GM12864 (cell line): ENCODE data around the gene MFSD12.

Experiments used
- DNase-seq: peaks from one replicate; pipeline ENCODE4 v3.0.0-alpha.2; 2011; ENCODE audit warnings: low read depth
- H3K4me3 ChIP-seq: 2 replicates; pipeline ENCODE4 v1.5.1; 2011; ENCODE audit warnings: mild to moderate bottlenecking, low read depth, low read length, control low read depth
- TF ChIP-seq, protein P1 (sequence below): IDR thresholded peaks from 2 replicates; pipeline ENCODE4 v1.5.1; 2011; ENCODE audit warnings: low read depth, mild to moderate bottlenecking, moderate library complexity, low read length, control low read depth, inconsistent platforms; ENCODE audit errors: missing control alignments

The MFSD12 gene

GRCh38 chr19:3496392-3497273, 60.8 kb downstream of the MFSD12 start:
- DNase-seq = no peak
- TF ChIP-seq, protein P1, sequence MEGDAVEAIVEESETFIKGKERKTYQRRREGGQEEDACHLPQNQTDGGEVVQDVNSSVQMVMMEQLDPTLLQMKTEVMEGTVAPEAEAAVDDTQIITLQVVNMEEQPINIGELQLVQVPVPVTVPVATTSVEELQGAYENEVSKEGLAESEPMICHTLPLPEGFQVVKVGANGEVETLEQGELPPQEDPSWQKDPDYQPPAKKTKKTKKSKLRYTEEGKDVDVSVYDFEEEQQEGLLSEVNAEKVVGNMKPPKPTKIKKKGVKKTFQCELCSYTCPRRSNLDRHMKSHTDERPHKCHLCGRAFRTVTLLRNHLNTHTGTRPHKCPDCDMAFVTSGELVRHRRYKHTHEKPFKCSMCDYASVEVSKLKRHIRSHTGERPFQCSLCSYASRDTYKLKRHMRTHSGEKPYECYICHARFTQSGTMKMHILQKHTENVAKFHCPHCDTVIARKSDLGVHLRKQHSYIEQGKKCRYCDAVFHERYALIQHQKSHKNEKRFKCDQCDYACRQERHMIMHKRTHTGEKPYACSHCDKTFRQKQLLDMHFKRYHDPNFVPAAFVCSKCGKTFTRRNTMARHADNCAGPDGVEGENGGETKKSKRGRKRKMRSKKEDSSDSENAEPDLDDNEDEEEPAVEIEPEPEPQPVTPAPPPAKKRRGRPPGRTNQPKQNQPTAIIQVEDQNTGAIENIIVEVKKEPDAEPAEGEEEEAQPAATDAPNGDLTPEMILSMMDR = no peak
- no peak overlapping the region for H3K4me3 ChIP-seq

DNA sequence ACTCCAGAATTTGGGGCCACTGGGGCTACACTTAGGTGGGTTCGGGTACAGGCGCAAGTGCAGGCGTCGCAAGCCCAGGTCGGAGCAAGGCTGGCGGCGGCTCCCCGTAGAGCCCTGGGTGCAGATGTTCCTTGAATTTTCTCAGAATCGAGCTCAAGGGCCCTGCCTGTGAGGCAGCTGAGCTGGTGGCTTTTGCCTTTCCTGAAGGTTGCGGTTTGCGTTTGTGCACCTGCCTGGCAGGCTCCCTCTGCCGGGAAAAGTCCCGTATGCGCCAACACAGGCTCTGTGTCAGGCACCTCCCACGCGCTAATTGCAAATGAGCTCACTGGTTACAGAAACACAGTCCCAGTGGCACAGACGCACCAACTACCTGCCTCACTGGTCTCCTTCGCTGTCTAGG, 62.8 kb downstream of the MFSD12 start:
- no peak for DNase-seq

More for the DNA sequence above, 62.8 kb downstream of the MFSD12 start:
- TF ChIP-seq, protein P1 = no peak
- no peak overlapping the region for H3K4me3 ChIP-seq
